ENCODE measurements around the gene SPNS2.

DNA sequence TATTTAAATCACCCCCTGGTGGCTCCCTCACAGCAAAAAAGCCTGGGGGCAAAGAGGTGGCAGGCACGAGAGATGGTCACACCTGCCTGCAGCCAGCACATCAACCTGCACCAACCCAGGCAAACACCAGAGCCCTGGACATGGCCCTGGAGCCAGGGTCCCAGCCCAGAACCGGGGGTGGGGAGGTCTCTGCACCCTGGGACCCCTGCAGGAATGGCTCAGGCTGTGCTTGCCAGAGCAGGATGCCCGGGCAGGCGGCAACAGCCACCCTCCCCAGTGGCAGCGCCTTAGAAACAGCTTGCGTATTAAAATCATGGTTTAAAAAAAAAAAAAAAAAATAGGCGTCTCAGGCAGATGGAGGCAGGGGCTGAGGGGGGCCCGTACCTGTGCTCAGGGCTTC, 40.3 kb downstream of the SPNS2 start:
- TF ChIP-seq, protein P1, sequence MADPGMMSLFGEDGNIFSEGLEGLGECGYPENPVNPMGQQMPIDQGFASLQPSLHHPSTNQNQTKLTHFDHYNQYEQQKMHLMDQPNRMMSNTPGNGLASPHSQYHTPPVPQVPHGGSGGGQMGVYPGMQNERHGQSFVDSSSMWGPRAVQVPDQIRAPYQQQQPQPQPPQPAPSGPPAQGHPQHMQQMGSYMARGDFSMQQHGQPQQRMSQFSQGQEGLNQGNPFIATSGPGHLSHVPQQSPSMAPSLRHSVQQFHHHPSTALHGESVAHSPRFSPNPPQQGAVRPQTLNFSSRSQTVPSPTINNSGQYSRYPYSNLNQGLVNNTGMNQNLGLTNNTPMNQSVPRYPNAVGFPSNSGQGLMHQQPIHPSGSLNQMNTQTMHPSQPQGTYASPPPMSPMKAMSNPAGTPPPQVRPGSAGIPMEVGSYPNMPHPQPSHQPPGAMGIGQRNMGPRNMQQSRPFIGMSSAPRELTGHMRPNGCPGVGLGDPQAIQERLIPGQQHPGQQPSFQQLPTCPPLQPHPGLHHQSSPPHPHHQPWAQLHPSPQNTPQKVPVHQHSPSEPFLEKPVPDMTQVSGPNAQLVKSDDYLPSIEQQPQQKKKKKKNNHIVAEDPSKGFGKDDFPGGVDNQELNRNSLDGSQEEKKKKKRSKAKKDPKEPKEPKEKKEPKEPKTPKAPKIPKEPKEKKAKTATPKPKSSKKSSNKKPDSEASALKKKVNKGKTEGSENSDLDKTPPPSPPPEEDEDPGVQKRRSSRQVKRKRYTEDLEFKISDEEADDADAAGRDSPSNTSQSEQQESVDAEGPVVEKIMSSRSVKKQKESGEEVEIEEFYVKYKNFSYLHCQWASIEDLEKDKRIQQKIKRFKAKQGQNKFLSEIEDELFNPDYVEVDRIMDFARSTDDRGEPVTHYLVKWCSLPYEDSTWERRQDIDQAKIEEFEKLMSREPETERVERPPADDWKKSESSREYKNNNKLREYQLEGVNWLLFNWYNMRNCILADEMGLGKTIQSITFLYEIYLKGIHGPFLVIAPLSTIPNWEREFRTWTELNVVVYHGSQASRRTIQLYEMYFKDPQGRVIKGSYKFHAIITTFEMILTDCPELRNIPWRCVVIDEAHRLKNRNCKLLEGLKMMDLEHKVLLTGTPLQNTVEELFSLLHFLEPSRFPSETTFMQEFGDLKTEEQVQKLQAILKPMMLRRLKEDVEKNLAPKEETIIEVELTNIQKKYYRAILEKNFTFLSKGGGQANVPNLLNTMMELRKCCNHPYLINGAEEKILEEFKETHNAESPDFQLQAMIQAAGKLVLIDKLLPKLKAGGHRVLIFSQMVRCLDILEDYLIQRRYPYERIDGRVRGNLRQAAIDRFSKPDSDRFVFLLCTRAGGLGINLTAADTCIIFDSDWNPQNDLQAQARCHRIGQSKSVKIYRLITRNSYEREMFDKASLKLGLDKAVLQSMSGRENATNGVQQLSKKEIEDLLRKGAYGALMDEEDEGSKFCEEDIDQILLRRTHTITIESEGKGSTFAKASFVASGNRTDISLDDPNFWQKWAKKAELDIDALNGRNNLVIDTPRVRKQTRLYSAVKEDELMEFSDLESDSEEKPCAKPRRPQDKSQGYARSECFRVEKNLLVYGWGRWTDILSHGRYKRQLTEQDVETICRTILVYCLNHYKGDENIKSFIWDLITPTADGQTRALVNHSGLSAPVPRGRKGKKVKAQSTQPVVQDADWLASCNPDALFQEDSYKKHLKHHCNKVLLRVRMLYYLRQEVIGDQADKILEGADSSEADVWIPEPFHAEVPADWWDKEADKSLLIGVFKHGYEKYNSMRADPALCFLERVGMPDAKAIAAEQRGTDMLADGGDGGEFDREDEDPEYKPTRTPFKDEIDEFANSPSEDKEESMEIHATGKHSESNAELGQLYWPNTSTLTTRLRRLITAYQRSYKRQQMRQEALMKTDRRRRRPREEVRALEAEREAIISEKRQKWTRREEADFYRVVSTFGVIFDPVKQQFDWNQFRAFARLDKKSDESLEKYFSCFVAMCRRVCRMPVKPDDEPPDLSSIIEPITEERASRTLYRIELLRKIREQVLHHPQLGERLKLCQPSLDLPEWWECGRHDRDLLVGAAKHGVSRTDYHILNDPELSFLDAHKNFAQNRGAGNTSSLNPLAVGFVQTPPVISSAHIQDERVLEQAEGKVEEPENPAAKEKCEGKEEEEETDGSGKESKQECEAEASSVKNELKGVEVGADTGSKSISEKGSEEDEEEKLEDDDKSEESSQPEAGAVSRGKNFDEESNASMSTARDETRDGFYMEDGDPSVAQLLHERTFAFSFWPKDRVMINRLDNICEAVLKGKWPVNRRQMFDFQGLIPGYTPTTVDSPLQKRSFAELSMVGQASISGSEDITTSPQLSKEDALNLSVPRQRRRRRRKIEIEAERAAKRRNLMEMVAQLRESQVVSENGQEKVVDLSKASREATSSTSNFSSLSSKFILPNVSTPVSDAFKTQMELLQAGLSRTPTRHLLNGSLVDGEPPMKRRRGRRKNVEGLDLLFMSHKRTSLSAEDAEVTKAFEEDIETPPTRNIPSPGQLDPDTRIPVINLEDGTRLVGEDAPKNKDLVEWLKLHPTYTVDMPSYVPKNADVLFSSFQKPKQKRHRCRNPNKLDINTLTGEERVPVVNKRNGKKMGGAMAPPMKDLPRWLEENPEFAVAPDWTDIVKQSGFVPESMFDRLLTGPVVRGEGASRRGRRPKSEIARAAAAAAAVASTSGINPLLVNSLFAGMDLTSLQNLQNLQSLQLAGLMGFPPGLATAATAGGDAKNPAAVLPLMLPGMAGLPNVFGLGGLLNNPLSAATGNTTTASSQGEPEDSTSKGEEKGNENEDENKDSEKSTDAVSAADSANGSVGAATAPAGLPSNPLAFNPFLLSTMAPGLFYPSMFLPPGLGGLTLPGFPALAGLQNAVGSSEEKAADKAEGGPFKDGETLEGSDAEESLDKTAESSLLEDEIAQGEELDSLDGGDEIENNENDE (IDR thresholded peaks at IDR 0.05; ENCODE audit: insufficient replicate concordance, low read length) = no peak
- TF ChIP-seq TAF1 (IDR thresholded peaks at IDR 0.05; ENCODE audit: low read depth, low read length) (no peak), POLR2A (IDR thresholded peaks at IDR 0.05; ENCODE audit: control extremely low read depth in 1 of 2, low read depth in 2 of 2, low read length in 2 of 2) (no peak), ASH2L (IDR thresholded peaks at IDR 0.05; ENCODE audit: low read length) (no peak), JUN (IDR thresholded peaks at IDR 0.05; ENCODE audit: low read depth, low read length) (no peak), EZH2 (IDR thresholded peaks at IDR 0.05; ENCODE audit: low read depth, low read length, severe bottlenecking) (no peak), POLR2AphosphoS5 (IDR thresholded peaks at IDR 0.05; ENCODE audit: low read depth, low read length) (no peak), YY1 (IDR thresholded peaks at IDR 0.05; ENCODE audit: low read depth, low read length) (no peak), POU5F1 (IDR thresholded peaks at IDR 0.05; ENCODE audit: low read depth, low read length) (no peak)
- TF ChIP-seq, protein P2, sequence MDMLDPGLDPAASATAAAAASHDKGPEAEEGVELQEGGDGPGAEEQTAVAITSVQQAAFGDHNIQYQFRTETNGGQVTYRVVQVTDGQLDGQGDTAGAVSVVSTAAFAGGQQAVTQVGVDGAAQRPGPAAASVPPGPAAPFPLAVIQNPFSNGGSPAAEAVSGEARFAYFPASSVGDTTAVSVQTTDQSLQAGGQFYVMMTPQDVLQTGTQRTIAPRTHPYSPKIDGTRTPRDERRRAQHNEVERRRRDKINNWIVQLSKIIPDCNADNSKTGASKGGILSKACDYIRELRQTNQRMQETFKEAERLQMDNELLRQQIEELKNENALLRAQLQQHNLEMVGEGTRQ (IDR thresholded peaks at IDR 0.05; ENCODE audit: low read length) = no peak
- TF ChIP-seq, protein P3, sequence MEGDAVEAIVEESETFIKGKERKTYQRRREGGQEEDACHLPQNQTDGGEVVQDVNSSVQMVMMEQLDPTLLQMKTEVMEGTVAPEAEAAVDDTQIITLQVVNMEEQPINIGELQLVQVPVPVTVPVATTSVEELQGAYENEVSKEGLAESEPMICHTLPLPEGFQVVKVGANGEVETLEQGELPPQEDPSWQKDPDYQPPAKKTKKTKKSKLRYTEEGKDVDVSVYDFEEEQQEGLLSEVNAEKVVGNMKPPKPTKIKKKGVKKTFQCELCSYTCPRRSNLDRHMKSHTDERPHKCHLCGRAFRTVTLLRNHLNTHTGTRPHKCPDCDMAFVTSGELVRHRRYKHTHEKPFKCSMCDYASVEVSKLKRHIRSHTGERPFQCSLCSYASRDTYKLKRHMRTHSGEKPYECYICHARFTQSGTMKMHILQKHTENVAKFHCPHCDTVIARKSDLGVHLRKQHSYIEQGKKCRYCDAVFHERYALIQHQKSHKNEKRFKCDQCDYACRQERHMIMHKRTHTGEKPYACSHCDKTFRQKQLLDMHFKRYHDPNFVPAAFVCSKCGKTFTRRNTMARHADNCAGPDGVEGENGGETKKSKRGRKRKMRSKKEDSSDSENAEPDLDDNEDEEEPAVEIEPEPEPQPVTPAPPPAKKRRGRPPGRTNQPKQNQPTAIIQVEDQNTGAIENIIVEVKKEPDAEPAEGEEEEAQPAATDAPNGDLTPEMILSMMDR (IDR thresholded peaks at IDR 0.05; ENCODE audit: control extremely low read depth in 1 of 3, insufficient read depth in 1 of 3, low read depth in 1 of 3, low read length in 3 of 3) = no peak
- TF ChIP-seq, protein P4, sequence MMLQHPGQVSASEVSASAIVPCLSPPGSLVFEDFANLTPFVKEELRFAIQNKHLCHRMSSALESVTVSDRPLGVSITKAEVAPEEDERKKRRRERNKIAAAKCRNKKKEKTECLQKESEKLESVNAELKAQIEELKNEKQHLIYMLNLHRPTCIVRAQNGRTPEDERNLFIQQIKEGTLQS (IDR thresholded peaks at IDR 0.05; ENCODE audit: insufficient read depth, low read depth, low read length) = no peak
